IPS-20b (cell line): ENCODE measurements around the gene RAMACL.

ENCODE experiments used
- H3K27ac ChIP-seq: one replicate; pipeline ENCODE4 v1.5.1; 2013; ENCODE audit warnings: low read length
- H3K27me3 ChIP-seq: 2 replicates; pipeline ENCODE4 v1.6.1; 2013; ENCODE audit warnings: mild to moderate bottlenecking, low read length, inconsistent platforms; ENCODE audit not compliant: insufficient read depth
- H3K36me3 ChIP-seq: 2 replicates; pipeline ENCODE4 v1.6.1; 2013; ENCODE audit warnings: low read depth, mild to moderate bottlenecking, inconsistent platforms, low read length, moderate library complexity; ENCODE audit not compliant: insufficient read depth
- H3K4me1 ChIP-seq: 2 replicates; pipeline ENCODE4 v1.6.1; 2013; ENCODE audit warnings: mild to moderate bottlenecking, control low read depth, inconsistent platforms, low read length, moderate library complexity; ENCODE audit not compliant: insufficient read depth
- H3K4me3 ChIP-seq: 2 replicates; pipeline ENCODE4 v1.5.1; 2013; ENCODE audit warnings: mild to moderate bottlenecking, low read length, inconsistent platforms
- H3K9ac ChIP-seq: 2 replicates; pipeline ENCODE4 v1.6.1; 2013; ENCODE audit warnings: low read depth, mild to moderate bottlenecking, inconsistent platforms, low read length, moderate library complexity
- H3K9me3 ChIP-seq: 2 replicates; pipeline ENCODE4 v1.6.1; 2013; ENCODE audit warnings: mild to moderate bottlenecking, low read depth, low read length, inconsistent platforms; ENCODE audit not compliant: insufficient read depth

Gene RAMACL

GRCh38 chr6:166626177-166627032, 39.9 kb upstream of the RAMACL start:
- H3K27ac ChIP-seq: no peak overlapping the region
- no peaks in the 10 kb centered on the region for H3K9me3 ChIP-seq
- H3K36me3 ChIP-seq: no peaks in the 10 kb centered on the region
- peaks cover 42% of the 10 kb centered on the region for H3K27me3 ChIP-seq
- H3K9ac ChIP-seq: peak overlapping the region; percentile 83
- H3K4me3 ChIP-seq: peak overlapping the region; percentile 86
- H3K4me1 ChIP-seq: peaks cover 36% of the 10 kb centered on the region

- Histone ChIP-seq H3K9ac (peak overlapping the region; percentile 83; the same call in 1 of the 2 replicates), H3K36me3 (no peaks in the 10 kb centered on the region), H3K9me3 (no peaks in the 10 kb centered on the region), H3K27me3 (peaks cover 36% of the 10 kb centered on the region), H3K4me3 (peak overlapping the region; percentile 86; the same call in 1 of the 2 replicates), H3K27ac (no peak overlapping the region), H3K4me1 (peaks cover 41% of the 10 kb centered on the region)
Measured at GRCh38 chr6:166625356-166625755, 38.9 kb upstream of the RAMACL start.

GRCh38 chr6:166624275-166624674, 37.8 kb upstream of the RAMACL start:
- no peak overlapping the region for H3K4me3 ChIP-seq
- peaks cover 26% of the 10 kb centered on the region for H3K27me3 ChIP-seq
- H3K27ac ChIP-seq: no peak overlapping the region
- H3K36me3 ChIP-seq: no peaks in the 10 kb centered on the region
- H3K9ac ChIP-seq: no peak overlapping the region
- peaks cover 39% of the 10 kb centered on the region for H3K4me1 ChIP-seq
- no peaks in the 10 kb centered on the region for H3K9me3 ChIP-seq

- peaks cover 6% of the 10 kb centered on the region; the same call in 1 of the 2 replicates for H3K36me3 ChIP-seq
- no peaks in the 10 kb centered on the region for H3K9me3 ChIP-seq
- no peak overlapping the region for H3K4me3 ChIP-seq
- H3K27me3 ChIP-seq: peaks cover 16% of the 10 kb centered on the region
- peaks cover 34% of the 10 kb centered on the region for H3K4me1 ChIP-seq
- H3K9ac ChIP-seq: no peak overlapping the region
- no peak overlapping the region for H3K27ac ChIP-seq
Measured at GRCh38 chr6:166623318-166623717, 36.8 kb upstream of the RAMACL start.

GRCh38 chr6:166621114-166621540, 34.6 kb upstream of the RAMACL start:
- Histone ChIP-seq H3K4me3 (peak overlapping the region; percentile 31), H3K36me3 (peaks cover 10% of the 10 kb centered on the region; the same call in 1 of the 2 replicates), H3K9me3 (no peaks in the 10 kb centered on the region), H3K4me1 (peaks cover 34% of the 10 kb centered on the region), H3K27me3 (peaks cover 9% of the 10 kb centered on the region), H3K27ac (no peak overlapping the region), H3K9ac (0 out of 2 replicates have a peak overlapping the region, but pooled peaks have one; percentile 24)

GRCh38 chr6:166620478-166621113, 34.1 kb upstream of the RAMACL start:
- Histone ChIP-seq H3K27me3 (peaks cover 4% of the 10 kb centered on the region), H3K9me3 (no peaks in the 10 kb centered on the region), H3K36me3 (peaks cover 10% of the 10 kb centered on the region; the same call in 1 of the 2 replicates), H3K4me1 (peaks cover 29% of the 10 kb centered on the region), H3K27ac (no peak overlapping the region), H3K4me3 (peak overlapping the region; percentile 31; the same call in 1 of the 2 replicates), H3K9ac (0 out of 2 replicates have a peak overlapping the region, but pooled peaks have one; percentile 24)

- Histone ChIP-seq H3K4me3 (no peak overlapping the region), H3K27ac (no peak overlapping the region), H3K36me3 (peaks cover 10% of the 10 kb centered on the region; the same call in 1 of the 2 replicates), H3K9me3 (no peaks in the 10 kb centered on the region), H3K27me3 (no peaks in the 10 kb centered on the region), H3K9ac (no peak overlapping the region), H3K4me1 (peaks cover 31% of the 10 kb centered on the region)
Measured at GRCh38 chr6:166619912-166620311, 33.4 kb upstream of the RAMACL start.

- Histone ChIP-seq H3K9me3 (no peaks in the 10 kb centered on the region), H3K27me3 (no peaks in the 10 kb centered on the region), H3K9ac (no peak overlapping the region), H3K27ac (no peak overlapping the region), H3K4me3 (no peak overlapping the region), H3K4me1 (peaks cover 33% of the 10 kb centered on the region), H3K36me3 (peaks cover 10% of the 10 kb centered on the region; the same call in 1 of the 2 replicates)
Measured at GRCh38 chr6:166618866-166619761, 32.6 kb upstream of the RAMACL start.

GRCh38 chr6:166618251-166618650, 31.8 kb upstream of the RAMACL start:
- H3K4me3 ChIP-seq: no peak overlapping the region
- peaks cover 33% of the 10 kb centered on the region for H3K4me1 ChIP-seq
- no peaks in the 10 kb centered on the region for H3K9me3 ChIP-seq
- H3K27ac ChIP-seq: no peak overlapping the region
- H3K27me3 ChIP-seq: no peaks in the 10 kb centered on the region
- H3K9ac ChIP-seq: no peak overlapping the region
- peaks cover 10% of the 10 kb centered on the region; the same call in 1 of the 2 replicates for H3K36me3 ChIP-seq

GRCh38 chr6:166617359-166617758, 30.9 kb upstream of the RAMACL start:
- Histone ChIP-seq H3K27me3 (no peaks in the 10 kb centered on the region), H3K27ac (no peak overlapping the region), H3K9me3 (no peaks in the 10 kb centered on the region), H3K9ac (no peak overlapping the region), H3K4me1 (peaks cover 33% of the 10 kb centered on the region), H3K4me3 (no peak overlapping the region), H3K36me3 (peaks cover 10% of the 10 kb centered on the region; the same call in 1 of the 2 replicates)
